SU-DHL-6 (cell line): ENCODE results near the gene PPP2R3C.

ENCODE experiments used
- CTCF ChIP-seq: fragments of 200-600 bp; sonication (generic); IDR thresholded peaks from one replicate; pipeline ENCODE4 v1.5.1; 2017; ENCODE audit warnings: antibody characterized with exemption, mild to moderate bottlenecking, low read length, moderate library complexity; ENCODE audit not compliant: insufficient read depth, poor library complexity, severe bottlenecking
- EZH2phosphoT487 ChIP-seq: fragments of 200-600 bp; sonication (generic), shearing (Covaris generic); conservative IDR thresholded peaks from 2 replicates; pipeline ENCODE4 v1.6.1; 2018; ENCODE audit warnings: mild to moderate bottlenecking, antibody characterized with exemption, low read length, moderate library complexity, mixed read lengths

DNA sequence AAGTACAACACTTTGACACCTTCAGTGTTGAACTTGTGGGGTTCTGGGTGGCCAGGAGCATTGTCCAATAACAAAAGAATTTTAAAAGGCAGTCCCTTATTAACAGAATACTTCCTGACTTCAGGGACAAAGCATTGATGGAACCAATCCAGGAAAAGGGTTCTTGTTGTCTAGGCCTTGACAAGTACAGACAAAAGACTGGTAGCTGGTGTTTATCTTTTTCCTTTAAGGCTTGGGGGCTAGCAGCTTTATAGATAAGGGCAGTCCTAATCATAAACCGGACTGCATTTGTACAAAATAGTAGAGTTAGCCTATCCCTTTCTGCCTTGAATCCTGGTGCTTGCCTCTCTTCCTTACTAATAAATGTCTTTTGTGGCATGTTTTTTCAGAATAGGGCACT is 48.3 kb downstream of the PPP2R3C start:
- TF ChIP-seq CTCF (no peak), EZH2phosphoT487 (no peak)
